Breast epithelium (tissue), 4 donors: ENCODE results near the gene ANKDD1B. TPM values are rescaled to one million over a fixed set of nuclear protein-coding genes. Genes with fewer than 3 reads are reported as not detected.

ENCODE experiments used
- DNase-seq, 2 donors: peaks; one replicate each; pipeline ENCODE4 v3.0.0-alpha.2; 2019; ENCODE audit warnings: low spot score in 2 of 2
- H3K27ac ChIP-seq, 2 donors: fragments of 200-600 bp; sonication (generic) in 1 of 2; one replicate each; pipeline ENCODE4 v1.5.1; 2016 to 2019; ENCODE audit warnings: mild to moderate bottlenecking in 1 of 2
- H3K27me3 ChIP-seq, 2 donors: fragments of 200-600 bp; sonication (generic) in 1 of 2; one replicate each; pipeline versions ENCODE4 v1.5.1 to v1.6.0; 2017 to 2019; ENCODE audit warnings: control low read depth in 1 of 2, mild to moderate bottlenecking in 1 of 2
- H3K36me3 ChIP-seq: fragments of 200-600 bp; one replicate; pipeline ENCODE4 v1.5.1; 2019
- H3K4me1 ChIP-seq, 2 donors: fragments of 200-600 bp; sonication (generic); one replicate each; pipeline ENCODE4 v1.5.1; 2016 to 2019; ENCODE audit warnings: control low read depth in 1 of 2
- H3K4me3 ChIP-seq, 3 donors: fragments of 200-600 bp; sonication (generic); 1 replicate in 2 of 3; 2 replicates in 1 of 3; pipeline ENCODE4 v1.5.1; 2016 to 2019; ENCODE audit warnings: mild to moderate bottlenecking in 3 of 3, moderate library complexity in 2 of 3
- H3K9me3 ChIP-seq, 2 donors: fragments of 200-600 bp; sonication (generic) in 1 of 2; one replicate each; pipeline ENCODE4 v1.5.1; 2016 to 2019; ENCODE audit warnings: control low read depth in 1 of 2
- CTCF ChIP-seq, 3 donors: fragments of 450-650 bp; IDR thresholded peaks; one replicate each; pipeline ENCODE4 v1.5.1; 2016 to 2017; ENCODE audit warnings: antibody characterized with exemption in 3 of 3, mild to moderate bottlenecking in 3 of 3, moderate library complexity in 3 of 3
- POLR2A ChIP-seq: fragments of 450-650 bp; IDR thresholded peaks from one replicate; pipeline ENCODE4 v1.6.1; 2016; ENCODE audit warnings: antibody characterized with exemption, mild to moderate bottlenecking, moderate library complexity
- POLR2AphosphoS5 ChIP-seq, 3 donors: sonication (generic); formaldehyde crosslinking; IDR thresholded peaks; one replicate each; pipeline ENCODE4 v1.6.1; 2017; ENCODE audit warnings: antibody characterized with exemption in 3 of 3
- intact Hi-C: fragments of 100-400 bp; cut with DNase I; formaldehyde crosslinking; loops from one replicate; pipeline ENCODE4 v1.15.1; 2023; ENCODE audit warnings: low total_unique reads
- total RNA-seq, 3 donors: library from RNA; depleted of rRNA; stranded (reverse); fragments of >200 nt; gene quantifications; one replicate each; pipeline ENCODE4 v1.1.0, GENCODE V29; 2016

The ANKDD1B gene
- total RNA-seq, 3 donors from 2014 or later: 0.66 to 1.4 (median 1.0) TPM

- Histone ChIP-seq H3K27ac (no peak overlapping the region), H3K4me3 (no peak overlapping the region), H3K36me3 (no peaks in the 10 kb centered on the region), H3K4me1 (no peaks in the 10 kb centered on the region), H3K9me3 (no peaks in the 10 kb centered on the region), H3K27me3 (no peaks in the 10 kb centered on the region)
- no peak for DNase-seq
- TF ChIP-seq POLR2A: no peak
- TF ChIP-seq POLR2AphosphoS5 (IDR thresholded peaks at IDR 0.05): no peak
- TF ChIP-seq CTCF (IDR thresholded peaks at IDR 0.05): no peak
- intact Hi-C loops: no loop called here
Observed at GRCh38 chr5:75653521-75653920, 42.3 kb downstream of the ANKDD1B start.

GRCh38 chr5:75654693-75655295, 43.5 kb downstream of the ANKDD1B start:
- DNase-seq: no peak
- Histone ChIP-seq H3K36me3 (no peaks in the 10 kb centered on the region), H3K27me3 (no peaks in the 10 kb centered on the region), H3K4me3 (no peak overlapping the region), H3K9me3 (no peaks in the 10 kb centered on the region), H3K4me1 (no peaks in the 10 kb centered on the region), H3K27ac (no peak overlapping the region)
- TF ChIP-seq CTCF (IDR thresholded peaks at IDR 0.05) (no peak), POLR2A (no peak), POLR2AphosphoS5 (IDR thresholded peaks at IDR 0.05) (no peak)
- intact Hi-C loops: no loop called here

- no peak for DNase-seq
- H3K36me3 ChIP-seq: no peaks in the 10 kb centered on the region
- H3K4me1 ChIP-seq: no peaks in the 10 kb centered on the region
- no peaks in the 10 kb centered on the region for H3K9me3 ChIP-seq
- H3K4me3 ChIP-seq: peak overlapping the region; percentile 45 to 70 (median 56)
- intact Hi-C loops: no loop called here
- H3K27ac ChIP-seq: peak overlapping the region; percentile 65 to 76
- H3K27me3 ChIP-seq: no peaks in the 10 kb centered on the region
- TF ChIP-seq POLR2AphosphoS5 (IDR thresholded peaks at IDR 0.05): no peak
- no peak for TF ChIP-seq CTCF (IDR thresholded peaks at IDR 0.05)
- TF ChIP-seq POLR2A: no peak
Observed at GRCh38 chr5:75656311-75657003, 45.2 kb downstream of the ANKDD1B start.

- no peaks in the 10 kb centered on the region for H3K4me1 ChIP-seq
- H3K9me3 ChIP-seq: no peaks in the 10 kb centered on the region
- TF ChIP-seq CTCF (IDR thresholded peaks at IDR 0.05) (no peak), POLR2A (no peak), POLR2AphosphoS5 (IDR thresholded peaks at IDR 0.05) (no peak)
- intact Hi-C loops: no loop called here
- H3K4me3 ChIP-seq: no peak overlapping the region
- no peaks in the 10 kb centered on the region for H3K36me3 ChIP-seq
- DNase-seq: no peak
- H3K27me3 ChIP-seq: no peaks in the 10 kb centered on the region
- no peak overlapping the region for H3K27ac ChIP-seq
Observed at GRCh38 chr5:75659791-75660450, 48.7 kb downstream of the ANKDD1B start.
